SW480 (cell line): ENCODE measurements around the gene GABRP.
A peak's percentile ranks its signal among the peaks of the same experiment; 100 is the strongest.
"Not testable (repeated sequence)": the region's sequence is repeated elsewhere in the genome, so short reads cannot be mapped to it uniquely, and the experiment has no call there.

Experiments used
- DNase-seq: peaks from one replicate; pipeline ENCODE4 v3.0.0-alpha.2; 2016; ENCODE audit warnings: low spot score

Gene GABRP

GRCh38 chr5:170792878-170793277, 9.4 kb downstream of the GABRP start:
- DNase-seq: no peak

GRCh38 chr5:170795154-170795553, 11.6 kb downstream of the GABRP start:
- no peak for DNase-seq

GRCh38 chr5:170805666-170806065, 22.1 kb downstream of the GABRP start:
- no peak for DNase-seq

DNA sequence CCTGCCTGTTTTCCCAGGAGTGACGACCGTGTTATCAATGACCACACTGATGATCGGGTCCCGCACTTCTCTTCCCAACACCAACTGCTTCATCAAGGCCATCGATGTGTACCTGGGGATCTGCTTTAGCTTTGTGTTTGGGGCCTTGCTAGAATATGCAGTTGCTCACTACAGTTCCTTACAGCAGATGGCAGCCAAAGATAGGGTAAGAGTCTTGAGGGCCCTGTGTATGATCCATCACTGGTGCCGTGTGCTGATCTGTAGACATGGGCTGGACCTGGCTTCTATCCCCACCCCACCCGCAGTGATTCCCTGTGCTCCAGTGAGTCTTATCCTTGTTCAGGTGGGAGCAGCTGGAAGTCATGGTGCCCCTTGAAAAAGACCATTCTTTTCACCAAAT, 26.0 kb downstream of the GABRP start:
- peak; percentile 71 for DNase-seq

DNA sequence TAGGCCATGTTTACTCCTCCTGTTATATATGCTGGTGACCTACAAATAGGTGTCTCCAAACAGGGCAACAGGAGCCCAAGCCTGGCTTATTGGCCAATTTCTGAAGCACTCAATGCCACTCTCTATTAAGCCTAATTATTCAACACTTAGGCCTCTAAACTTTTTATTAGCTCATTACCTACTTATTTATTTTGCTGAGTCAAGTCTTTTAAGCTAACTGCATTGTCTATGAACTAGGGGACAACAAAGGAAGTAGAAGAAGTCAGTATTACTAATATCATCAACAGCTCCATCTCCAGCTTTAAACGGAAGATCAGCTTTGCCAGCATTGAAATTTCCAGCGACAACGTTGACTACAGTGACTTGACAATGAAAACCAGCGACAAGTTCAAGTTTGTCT, 28.2 kb downstream of the GABRP start:
- DNase-seq: no peak

GRCh38 chr5:170813231-170813630, 29.7 kb downstream of the GABRP start:
- DNase-seq: no peak

DNA sequence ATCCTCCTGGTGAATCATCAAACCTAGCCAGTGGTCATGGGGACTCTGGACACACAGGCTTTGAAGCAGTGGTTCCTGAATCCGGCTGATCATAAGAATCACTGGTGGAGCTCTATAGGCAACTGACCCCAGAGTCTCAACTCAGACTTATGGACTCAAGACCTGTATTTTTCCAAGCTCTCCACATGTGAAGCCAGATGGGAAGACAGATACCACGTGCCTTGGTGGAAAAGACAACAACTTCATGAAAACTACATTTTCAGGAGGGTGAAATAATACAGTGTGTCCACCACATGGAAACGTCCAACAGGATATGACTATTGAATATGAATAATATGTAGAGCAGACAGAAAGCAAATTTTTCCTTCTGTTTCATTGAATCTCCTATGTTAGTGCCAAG, 33.7 kb downstream of the GABRP start:
- no peak for DNase-seq

DNA sequence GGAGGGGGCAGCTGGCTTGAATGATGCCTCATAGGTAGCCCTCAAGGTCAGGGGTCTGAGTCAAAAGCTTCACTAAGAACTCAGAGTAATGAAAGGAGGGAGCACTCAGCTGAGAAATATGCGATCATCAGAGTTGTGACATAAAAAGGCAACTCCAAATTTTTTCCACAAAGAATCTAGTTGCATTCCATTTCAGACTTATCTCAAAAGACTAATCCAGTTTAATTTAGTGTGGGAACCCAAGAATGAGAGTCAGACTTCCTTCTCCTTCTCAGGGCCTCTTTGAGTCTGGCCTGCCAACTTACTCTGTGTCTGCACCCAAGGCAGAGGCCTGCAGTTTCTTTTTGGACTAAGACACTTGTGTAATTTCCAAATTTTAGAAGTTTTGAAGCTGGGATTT, 34.7 kb downstream of the GABRP start:
- no peak for DNase-seq

DNA sequence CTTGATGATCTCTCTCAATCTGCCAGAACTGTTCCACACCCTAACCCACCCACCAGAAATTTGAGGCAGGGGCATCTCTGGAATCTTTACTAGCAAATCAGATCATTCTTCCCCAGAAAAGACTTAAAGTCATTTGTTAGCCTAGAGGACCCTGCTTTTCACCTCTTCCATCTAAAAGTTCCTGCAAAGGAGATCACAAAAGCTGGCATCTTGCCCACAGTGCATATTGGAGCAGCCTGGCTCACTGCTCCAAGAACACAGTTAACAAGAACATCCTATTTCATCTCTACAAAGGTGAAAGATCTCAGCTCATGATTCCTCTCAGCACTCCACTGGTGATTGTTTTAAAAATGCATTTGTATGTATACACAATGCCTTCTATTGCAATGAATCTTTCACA, 36.3 kb downstream of the GABRP start:
- no peak for DNase-seq

DNA sequence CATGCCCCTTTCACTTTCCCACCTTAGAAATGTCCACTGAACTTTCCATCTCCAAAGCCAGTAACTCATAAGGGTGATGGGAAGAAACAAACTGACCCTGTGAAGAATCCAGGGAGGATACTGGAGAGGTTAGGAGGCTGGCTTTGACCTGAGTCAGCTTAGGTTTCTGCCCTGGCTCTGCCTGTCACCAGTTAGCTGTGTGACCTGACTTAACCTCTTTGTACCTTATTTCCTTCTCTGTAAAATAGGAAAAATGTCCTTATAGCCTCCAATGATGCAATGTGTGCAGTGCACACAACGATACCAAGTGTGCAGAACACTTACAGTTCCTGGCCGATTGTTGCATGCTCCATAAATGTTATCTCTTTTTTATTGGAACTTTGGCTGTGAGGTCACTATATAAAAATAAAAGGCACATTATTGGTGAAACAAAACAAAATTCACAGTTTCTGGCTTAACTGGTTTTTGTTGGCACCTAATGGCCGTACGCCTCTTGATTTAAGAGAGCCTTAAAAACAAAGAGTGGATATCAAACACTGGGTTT, 37.8 kb downstream of the GABRP start:
- DNase-seq: no peak

GRCh38 chr5:170826117-170826516, 42.6 kb downstream of the GABRP start:
- no peak for DNase-seq

DNA sequence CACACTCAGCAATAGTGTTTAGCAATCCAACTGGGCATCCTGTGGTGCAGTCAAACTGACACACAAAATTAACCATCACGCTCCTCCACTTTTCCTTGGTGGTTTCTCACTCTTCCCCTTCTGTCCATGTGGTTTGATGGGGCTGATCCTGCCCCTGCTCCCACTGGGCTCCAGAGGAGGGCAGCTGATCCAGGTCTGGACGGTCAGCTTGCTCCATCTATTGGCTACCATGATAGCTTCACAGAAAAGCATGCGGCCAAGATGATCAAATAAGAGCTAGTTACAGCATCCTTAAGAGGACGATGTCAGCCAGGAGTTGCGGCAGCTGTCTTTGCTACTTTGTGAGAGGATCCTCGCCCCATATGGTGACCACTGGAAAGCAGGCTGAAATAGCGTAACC, 48.7 kb downstream of the GABRP start:
- no peak for DNase-seq

DNA sequence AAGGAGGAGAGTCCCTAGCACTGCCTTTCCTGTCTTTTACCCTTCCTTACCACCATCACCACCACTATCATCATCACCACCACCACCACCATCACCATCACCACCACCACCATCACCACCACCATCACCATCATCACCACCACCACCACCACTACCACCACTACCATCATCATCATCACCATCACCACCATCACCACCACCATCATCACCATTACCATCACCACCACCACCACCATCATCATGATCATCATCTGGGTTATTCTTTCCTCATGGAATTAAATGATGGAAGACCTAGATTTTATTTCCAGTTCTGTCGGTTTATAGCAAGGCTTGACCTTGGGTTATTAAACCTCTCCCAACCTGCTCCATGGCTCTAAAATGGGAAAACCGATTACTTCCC, 50.5 kb downstream of the GABRP start:
- not testable (repeated sequence) for DNase-seq

- DNase-seq: no peak
These were observed 52.7 kb downstream of the GABRP start for GRCh38 chr5:170836226-170836625.

- DNase-seq: no peak
These were observed 60.3 kb downstream of the GABRP start for GRCh38 chr5:170843870-170844269.

GRCh38 chr5:170844651-170845050, 61.1 kb downstream of the GABRP start:
- DNase-seq: no peak

GRCh38 chr5:170846416-170846815, 62.9 kb downstream of the GABRP start:
- no peak for DNase-seq

- no peak for DNase-seq
These were observed 63.3 kb downstream of the GABRP start for GRCh38 chr5:170846846-170847245.

GRCh38 chr5:170848033-170848432, 64.5 kb downstream of the GABRP start:
- no peak for DNase-seq

DNA sequence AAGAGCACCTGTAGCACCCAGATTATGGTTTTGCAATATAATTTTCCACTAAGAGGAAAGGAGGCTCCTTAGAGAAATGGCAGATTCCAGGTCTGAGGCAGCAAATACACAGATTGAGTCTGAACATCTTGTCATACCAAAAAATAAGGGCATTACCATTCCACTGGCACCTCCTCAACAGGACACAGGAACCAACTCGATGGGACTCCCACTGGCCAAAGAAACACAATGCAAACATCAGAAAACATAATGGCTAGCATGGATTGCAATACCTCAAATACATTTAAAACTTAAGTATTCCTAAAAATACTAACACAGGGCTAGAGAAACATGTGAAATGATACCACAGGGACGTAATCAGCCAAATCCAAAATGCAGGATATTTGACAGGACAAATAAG, 65.8 kb downstream of the GABRP start:
- DNase-seq: no peak

DNA sequence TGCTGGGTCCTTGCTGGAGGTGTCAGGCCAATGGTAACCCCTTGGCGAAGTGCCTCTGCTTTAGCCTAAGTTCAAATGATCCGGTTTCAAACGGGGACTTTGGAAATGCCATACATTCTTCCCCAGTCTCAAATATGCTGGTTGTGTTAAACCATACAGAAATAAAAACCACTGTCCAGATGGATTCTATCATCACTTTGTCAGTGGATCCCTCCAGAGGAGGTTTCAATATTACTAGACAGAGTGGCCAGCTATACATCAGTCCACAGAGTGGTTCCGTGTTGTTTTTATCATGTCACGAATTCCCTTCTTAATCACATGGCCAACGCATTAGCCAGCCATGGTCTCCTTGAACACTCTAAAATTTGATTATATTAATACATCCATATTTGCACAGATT, 71.0 kb downstream of the GABRP start:
- DNase-seq: no peak

GRCh38 chr5:170857066-170857465, 73.5 kb downstream of the GABRP start:
- DNase-seq: no peak

DNA sequence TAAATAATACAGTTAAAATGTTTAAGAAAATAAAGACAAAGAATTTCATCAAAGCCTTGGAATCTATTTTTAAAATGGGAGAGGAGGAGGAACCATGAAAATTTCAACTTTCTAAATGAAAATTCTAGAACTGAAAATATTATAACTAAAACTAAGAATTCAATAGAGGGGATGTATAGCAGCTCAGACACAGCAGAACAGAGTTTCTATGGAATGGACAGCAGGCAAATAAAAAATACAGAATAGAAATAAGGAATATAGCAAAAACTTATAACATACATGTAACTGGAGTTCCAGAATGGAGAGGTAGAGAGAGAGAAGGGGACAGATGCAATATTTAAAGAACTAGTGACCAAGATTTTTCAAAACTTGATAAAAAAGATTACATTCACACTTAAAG, 76.9 kb downstream of the GABRP start:
- DNase-seq: no peak

GRCh38 chr5:170860818-170861666, 77.5 kb downstream of the GABRP start:
- peak; percentile 21 for DNase-seq
